DMS153 treated with DMSO at 0.1 percent for 48 hours (cell line): Measurements from ENCODE around the gene SUSD6.

Source experiments
- DNase-seq: peaks from one replicate; lab custom pipeline; 2025; ENCODE audit not compliant: unreplicated experiment; lab: John Stamatoyannopoulos, UW

The SUSD6 gene

DNA sequence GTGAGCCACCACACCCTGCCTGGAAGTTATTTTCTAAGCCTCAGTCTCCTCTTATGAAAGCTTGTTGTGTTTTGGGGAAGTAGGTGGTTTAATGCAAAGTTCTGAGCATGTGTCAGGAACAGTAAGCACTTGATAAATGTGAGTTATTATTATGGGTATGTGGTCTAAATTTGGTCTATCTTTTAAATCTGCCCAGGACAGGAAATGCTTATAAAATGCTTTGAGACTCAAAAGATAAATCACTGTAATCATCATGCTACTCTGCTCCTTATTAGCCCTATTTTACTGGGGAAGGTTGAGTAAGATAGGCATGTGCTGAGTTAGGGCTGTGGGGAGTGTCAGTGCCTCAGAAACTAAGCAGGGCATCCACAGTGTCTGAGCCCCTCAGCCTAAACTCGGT lies 142.5 kb downstream of the SUSD6 start:
- no peak for DNase-seq

DNA sequence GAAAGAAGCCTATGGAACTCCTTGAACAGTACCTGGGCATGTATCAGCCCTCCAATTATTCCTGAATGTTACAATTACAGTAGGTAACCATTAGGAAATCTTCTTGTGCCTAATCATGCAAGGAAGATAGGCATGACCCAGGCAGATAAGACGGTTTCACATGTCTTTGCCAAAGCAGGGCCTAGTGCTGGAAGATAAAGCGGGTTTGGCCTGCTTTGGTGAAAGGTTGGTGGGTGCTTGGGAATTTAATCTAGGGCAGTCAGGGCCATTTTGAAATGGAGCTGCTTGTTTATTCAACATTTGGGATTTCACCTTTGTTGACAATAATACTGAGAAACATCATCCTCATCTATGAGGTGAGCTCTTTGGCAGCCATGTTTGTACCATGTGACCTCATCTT lies 143.1 kb downstream of the SUSD6 start:
- no peak for DNase-seq

DNA sequence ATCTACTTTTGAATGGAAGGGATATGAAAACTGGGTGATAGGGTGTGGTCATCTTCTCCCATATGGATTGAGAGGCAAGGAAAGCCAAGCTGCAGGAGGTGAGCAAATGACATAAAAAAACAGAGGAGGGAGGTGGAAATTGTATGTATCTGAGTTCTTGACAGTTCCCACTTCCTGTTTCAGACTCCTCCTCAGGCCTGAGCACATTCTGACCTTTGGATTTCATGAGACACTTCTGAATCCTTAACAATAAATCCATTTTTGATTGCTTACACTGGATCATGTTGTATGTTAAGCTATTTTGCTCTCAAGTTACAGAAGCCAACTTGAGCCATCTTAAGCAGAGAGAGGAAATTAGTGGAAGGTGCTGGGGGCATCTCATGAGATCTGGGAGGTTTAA lies 143.9 kb downstream of the SUSD6 start:
- DNase-seq = no peak

DNA sequence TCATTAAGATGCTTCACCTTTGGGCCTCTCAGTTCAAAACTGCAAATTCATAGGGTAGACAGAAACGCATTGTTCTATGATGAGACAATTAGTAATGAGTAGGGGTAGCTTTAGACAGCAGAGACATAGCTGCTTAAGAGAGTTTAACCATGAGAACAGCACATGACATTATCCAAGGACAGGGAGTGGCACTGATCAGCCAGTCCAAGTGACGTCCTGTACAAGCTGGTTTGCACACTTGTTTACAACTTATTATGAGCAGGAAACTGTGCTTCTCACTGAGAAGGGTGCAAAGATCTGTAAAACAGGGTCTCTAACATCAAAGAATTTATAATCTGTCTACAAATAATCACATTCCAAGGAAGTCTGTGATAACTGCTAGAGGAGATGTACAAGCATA lies 144.4 kb downstream of the SUSD6 start:
- DNase-seq = no peak

- no peak for DNase-seq
Measured at GRCh38 chr14:69756298-69756697, 144.9 kb downstream of the SUSD6 start.

DNA sequence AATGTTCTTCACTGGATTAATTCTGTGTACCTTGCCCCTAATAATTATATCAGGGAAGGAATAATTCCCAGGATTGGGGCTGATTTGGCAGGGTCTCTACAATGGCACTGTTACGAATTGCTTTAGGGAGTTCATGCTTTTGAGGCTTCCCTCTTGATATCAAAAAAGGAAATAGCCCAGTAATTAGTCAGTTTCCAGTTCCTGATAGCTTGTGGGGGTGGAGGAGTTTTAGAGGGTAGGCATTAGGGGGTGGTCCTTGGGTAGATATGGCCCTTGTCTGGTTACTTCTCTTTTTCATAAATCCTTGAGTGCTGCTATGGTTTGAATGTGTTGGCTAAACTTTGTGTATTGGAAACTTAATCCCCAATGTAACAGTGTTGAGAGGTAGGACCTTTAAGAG lies 149.4 kb downstream of the SUSD6 start:
- DNase-seq = no peak

DNA sequence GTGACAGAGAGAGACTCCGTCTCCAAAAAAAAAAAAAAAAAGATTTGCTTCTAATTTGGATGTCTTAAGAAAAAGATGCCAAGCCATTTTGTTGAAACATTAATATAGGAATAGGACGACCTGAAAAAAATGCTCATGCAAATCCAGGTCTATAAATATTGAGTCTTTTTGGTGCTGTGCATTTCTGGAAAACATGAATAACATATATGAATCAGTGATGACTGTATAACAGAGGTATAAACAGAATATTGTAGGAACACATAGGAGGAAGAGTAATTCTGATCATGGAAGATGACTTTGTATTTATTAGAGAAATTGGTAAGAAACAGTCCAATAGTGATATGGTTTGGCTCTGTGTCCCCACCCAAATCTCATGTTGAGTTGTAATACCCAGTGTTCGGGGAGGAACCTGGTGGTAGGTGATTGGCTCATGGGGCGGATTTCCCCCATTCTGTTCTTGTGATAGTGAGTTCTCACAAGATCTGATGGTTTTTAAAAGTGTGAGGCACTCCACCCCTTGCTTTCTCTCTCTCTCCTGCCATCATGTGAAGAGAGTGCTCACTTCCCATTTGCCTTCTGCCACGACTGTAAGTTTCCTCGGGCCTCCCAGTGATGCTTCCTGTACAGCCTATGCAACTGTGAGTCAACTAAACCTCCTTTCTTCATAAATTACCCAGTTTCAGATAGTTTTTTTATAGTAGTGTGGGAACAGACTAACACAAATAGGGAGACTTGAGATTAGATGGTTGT lies 152.5 kb downstream of the SUSD6 start:
- DNase-seq = no peak
